Hindlimb muscle (tissue), 1 donor: ENCODE results near the gene FUT4. TPM values are rescaled to one million over a fixed set of nuclear protein-coding genes. Genes with fewer than 3 reads are reported as not detected.
"Not testable (repeated sequence)": the region's sequence is repeated elsewhere in the genome, so short reads cannot be mapped to it uniquely, and the experiment has no call there.

Source experiments
- DNase-seq: peaks from one replicate; pipeline ENCODE4 v3.0.0-alpha.2; 2013
- polyA plus RNA-seq: library from polyadenylated mRNA; unstranded; fragments of 120-200 nt; gene quantifications from one replicate; pipeline ENCODE4 v1.2.1, GENCODE V29; 2013; ENCODE audit not compliant: insufficient read length

FUT4 gene
- polyA plus RNA-seq, 1 donor, result 5.8 TPM

DNA sequence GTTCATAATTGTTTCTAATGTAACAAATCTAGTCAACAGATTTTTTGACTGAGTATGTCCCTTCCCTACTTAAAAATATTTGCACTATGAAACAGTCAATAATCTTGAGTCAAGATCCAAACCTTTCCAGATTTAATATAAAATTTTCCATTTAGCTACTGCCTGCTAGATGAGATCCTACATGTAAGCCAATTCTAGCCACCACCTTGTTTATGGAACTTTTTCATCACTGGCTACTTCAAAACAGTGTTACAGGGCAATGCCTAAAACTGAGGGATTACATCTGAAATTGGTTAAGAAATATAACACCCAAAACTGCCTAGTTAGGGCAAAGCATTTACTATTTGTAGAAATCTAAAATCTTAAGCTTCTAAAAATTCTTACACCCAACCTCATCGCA lies 10.5 kb upstream of the FUT4 start:
- no peak for DNase-seq

DNA sequence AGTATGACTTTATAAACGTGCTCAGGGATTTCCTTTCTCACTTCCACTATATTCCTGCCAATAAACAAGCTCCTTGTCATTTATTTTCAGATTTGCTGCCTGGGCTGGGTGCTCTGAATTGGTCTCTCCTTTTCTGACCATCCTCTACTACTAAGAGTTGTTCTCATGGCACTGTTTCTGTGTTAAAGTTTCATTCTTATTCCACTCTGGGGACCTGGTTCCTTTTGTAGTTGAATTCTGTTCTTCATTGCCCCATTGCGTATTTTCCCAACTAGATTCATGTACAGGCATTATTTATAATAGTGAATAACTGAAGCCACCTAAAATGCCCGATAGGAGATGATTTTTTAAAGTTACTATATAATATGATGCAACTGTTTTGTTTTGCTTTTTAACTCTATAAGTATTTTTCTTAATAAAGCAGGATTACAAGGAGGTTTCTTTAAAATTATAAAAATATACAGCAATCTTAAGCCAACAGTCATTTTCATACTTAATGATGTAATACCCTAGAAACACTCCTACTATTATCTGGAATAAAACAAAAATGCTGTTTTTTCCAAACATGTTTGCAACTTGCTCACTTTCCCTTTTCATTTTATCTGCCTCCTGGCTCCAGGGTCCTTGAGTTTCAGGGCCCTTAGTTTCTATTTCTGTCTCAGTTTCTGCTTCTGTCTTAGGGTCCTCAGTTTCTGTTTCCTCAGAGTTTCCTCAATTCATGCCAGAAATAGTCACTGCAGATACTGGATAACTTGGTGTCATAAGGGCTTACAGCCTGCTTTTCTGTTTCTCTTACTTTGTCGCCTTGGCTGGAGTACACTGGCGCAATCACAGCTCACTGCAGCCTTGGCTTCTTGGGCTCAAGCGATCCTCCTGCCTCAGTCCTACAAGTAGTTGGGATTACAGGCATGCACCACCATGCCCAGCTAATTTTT lies 9.8 kb upstream of the FUT4 start:
- peak; percentile 33 for DNase-seq

DNA sequence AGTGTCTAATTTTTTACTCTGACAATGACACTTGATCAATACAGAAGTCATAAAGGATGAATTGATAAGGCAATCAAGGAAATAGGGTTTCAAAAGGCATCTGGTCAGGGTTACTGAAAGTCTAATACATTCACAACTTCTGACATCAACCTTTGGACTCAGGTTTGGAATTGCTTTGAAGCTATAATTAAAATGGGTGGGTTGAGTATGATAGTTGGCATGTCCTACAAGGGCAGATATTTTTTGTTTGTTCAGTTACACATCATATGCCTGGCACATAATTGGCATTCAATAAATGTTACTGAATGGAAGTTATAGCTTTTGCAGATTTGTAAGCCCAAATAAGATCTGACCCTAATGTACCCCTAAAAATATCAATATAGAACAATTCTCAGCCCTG lies 7.3 kb upstream of the FUT4 start:
- DNase-seq, result no peak

DNA sequence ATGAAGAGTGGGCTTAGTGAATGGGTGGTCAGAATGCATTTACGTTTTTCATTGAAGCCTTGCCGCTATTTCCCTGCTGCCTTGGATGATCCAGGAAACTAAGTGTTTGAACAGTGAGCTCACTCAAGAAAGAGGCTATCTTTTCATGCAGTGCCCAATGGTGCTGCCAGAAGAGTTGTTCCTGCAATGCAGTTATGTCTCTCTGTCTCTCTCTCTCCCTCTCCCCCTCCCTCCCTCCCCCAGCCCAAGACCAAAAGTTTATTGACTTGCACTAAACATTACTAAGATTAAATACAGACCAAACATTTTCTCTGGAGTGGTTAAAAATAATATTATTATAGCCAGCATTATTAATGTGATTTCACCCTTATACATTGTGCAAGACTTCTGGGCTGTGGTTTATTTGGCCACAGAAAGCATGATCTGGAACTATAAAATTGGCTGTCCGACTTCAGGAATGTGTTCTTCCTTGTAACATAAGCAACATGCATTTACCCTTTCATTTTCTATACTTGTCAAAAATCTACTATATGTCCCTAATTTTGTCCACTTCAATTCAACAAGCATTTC lies 6.6 kb upstream of the FUT4 start:
- no peak for DNase-seq

DNA sequence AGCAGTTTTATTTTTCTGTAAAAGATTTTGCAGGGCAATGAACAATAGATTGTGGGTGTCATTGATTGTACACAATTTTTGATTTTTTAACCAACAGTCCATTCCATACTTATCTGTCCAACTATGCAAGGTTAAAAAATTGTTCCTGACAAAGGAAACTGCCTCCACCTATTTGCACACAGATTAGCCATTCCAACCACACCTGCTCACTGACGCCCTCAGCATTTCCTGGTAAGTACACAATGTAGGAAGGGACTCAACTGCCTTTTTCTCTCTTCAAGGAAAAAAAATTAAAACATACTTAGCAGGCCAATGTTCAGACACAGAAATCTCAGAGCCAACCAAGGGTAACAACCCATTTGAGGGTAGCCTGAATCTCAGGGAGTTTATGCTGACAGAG lies 4.3 kb upstream of the FUT4 start:
- no peak for DNase-seq

- no peak for DNase-seq
Measured at GRCh38 chr11:94544646-94545263, 1.0 kb downstream of the FUT4 start.

DNA sequence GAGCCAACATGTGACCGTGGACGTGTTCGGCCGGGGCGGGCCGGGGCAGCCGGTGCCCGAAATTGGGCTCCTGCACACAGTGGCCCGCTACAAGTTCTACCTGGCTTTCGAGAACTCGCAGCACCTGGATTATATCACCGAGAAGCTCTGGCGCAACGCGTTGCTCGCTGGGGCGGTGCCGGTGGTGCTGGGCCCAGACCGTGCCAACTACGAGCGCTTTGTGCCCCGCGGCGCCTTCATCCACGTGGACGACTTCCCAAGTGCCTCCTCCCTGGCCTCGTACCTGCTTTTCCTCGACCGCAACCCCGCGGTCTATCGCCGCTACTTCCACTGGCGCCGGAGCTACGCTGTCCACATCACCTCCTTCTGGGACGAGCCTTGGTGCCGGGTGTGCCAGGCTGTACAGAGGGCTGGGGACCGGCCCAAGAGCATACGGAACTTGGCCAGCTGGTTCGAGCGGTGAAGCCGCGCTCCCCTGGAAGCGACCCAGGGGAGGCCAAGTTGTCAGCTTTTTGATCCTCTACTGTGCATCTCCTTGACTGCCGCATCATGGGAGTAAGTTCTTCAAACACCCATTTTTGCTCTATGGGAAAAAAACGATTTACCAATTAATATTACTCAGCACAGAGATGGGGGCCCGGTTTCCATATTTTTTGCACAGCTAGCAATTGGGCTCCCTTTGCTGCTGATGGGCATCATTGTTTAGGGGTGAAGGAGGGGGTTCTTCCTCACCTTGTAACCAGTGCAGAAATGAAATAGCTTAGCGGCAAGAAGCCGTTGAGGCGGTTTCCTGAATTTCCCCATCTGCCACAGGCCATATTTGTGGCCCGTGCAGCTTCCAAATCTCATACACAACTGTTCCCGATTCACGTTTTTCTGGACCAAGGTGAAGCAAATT lies 1.8 kb downstream of the FUT4 start:
- no peak for DNase-seq

GRCh38 chr11:94546162-94546470 lies 2.4 kb downstream of the FUT4 start:
- DNase-seq, result no peak

GRCh38 chr11:94546886-94547285 lies 3.2 kb downstream of the FUT4 start:
- DNase-seq, result no peak

DNA sequence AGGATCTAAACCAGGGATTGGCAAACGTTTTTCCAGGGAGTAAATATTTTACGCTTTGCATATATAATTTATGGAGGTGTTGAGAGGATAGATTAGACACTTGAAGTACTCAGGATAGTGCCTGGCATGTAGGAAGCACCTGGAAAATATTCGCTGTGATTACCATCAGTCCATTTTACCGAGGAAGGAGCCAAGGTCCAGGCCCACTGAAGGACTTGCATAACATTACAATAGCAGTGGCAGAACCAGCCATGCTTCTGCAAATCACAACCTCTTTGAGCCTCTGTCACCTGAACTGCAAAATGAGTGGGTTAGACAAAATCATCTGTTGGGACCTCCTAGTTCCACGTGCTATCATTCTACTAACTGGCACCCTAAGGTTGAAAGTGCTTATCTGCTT lies 5.4 kb downstream of the FUT4 start:
- DNase-seq, result no peak

- DNase-seq, result no peak
Measured at GRCh38 chr11:94550513-94550912, 6.8 kb downstream of the FUT4 start.

DNA sequence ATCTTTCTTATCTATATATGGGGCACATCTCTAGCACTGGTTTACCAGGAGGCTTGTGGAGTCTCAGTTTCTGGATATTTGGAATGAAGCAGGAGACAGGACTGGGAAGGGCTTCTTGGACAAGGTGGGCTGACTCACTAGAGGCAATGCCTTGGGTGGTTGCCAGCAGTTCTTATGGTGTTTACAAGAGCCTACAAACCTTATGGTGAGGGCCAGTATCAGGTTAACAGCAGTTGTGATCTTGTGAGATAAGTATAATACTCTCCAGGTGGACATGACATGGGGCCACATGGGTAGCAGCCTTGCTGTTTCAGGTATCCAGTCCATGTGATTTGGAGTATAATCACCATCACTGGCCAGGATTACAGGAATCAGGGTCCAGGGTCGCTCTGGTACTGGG lies 10.2 kb downstream of the FUT4 start:
- no peak for DNase-seq

GRCh38 chr11:94555752-94556329 lies 12.1 kb downstream of the FUT4 start:
- not testable (repeated sequence) for DNase-seq

- no peak for DNase-seq
Measured at GRCh38 chr11:94557421-94557820, 13.7 kb downstream of the FUT4 start.

GRCh38 chr11:94557992-94558391 lies 14.3 kb downstream of the FUT4 start:
- no peak for DNase-seq

GRCh38 chr11:94558468-94558867 lies 14.7 kb downstream of the FUT4 start:
- no peak for DNase-seq

DNA sequence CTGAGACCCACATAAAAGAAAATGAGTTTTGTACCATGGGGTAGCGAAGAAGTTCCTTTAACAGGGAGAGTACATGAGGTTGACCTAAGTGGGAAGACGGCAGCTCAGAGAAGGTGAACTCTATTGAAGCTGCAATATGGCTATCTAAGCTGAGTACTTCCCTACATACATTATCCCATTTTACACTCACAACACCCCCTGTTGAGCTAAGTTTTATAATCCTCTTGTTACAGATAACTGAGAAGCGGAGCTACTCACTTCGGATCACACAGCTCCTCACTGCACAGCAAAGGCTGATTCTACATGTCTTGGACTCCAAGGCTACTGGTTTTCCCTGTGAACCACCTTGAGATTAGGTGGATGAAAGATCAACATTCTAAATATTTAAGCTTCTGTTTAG lies 15.2 kb downstream of the FUT4 start:
- no peak for DNase-seq

- no peak for DNase-seq
Measured at GRCh38 chr11:94559361-94559760, 15.6 kb downstream of the FUT4 start.

DNA sequence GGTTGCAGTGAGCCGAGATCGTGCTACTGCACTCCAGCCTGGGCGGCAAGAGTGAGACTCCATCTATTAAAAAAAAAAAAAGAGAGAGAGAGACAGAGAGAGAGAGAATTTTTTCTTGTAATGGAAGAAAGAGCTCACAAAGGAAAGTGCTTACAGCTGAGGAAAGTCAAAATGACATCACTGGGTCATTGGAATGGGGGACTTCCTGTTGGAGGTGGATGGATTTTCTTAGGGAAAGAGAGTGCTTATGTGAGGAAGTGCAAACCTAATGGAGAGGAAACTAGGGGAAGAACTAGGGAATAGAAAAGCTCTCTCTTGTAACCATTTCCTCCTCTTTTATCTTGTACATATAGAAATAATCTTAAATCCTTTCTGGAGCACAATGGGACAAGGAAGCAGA lies 17.1 kb downstream of the FUT4 start:
- DNase-seq, result no peak

DNA sequence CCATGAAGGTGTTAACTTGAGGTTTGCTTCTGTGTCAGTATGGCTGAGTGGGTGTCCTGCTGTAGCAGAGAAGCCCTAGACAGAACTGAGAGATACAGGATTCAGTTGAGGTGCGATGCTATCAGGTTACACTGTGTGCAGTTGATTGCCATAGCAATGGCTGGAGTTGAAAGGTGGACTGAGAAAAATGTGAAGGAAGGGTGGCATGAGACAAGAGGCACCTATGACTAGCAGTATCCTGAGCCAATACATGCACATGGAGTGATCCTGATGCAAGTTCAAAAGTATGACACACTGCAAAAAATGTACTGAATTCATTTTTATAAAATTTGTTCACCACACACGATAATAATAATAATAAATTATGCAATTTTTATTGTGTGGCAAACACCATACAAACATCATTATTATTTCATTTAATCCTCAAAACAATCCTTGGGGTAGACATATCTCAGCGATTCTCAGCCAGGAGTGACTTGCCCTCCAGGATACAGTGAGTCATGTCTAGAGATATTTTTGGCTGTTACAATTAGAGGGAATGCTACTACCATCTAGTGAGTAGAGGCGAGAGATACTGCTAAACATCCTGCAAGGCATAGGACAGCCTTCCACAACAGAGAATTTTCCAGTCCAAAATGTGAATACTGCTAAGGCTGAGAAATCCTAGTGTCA lies 19.6 kb downstream of the FUT4 start:
- no peak for DNase-seq

DNA sequence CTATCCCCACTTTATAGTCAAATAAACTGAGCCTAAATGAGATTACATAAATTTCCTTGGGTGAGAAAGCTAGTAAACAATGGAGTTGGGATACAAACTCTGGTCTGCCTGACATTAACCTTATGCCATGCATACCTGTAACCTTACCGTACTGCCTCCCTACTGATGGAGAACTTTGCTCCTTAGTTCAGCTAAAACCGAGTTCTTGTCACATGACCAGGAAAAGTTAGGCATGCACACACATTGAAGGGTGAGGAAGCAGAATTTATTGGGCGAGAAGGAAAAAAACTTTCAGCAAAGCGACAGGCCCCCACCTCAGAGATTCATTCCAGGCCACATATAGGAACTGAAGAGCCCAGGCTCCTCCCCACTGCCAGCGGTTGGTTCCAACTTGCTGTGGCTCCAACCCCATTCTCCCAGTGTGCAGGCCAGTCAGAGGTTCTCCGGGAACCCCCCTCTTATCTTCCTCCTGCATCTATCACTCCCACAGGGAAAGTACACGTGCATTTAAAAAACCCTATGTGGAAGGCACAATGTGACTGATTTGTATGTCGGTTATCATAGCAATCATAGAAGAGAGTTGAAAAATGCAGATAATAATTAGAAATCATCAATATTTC lies 20.2 kb downstream of the FUT4 start:
- no peak for DNase-seq
